ENCODE data around the gene PAQR6.

- TF ChIP-seq POLR2A (IDR thresholded peaks at IDR 0.05; ENCODE audit: low read depth, low read length) (no peak), POLR2AphosphoS5 (IDR thresholded peaks at IDR 0.05; ENCODE audit: low read depth, low read length) (no peak), TAF1 (IDR thresholded peaks at IDR 0.05; ENCODE audit: low read depth, low read length) (no peak), PAX5 (IDR thresholded peaks at IDR 0.05; ENCODE audit: insufficient read depth, low read length, severe bottlenecking) (no peak), SPI1 (IDR thresholded peaks at IDR 0.05; ENCODE audit: low read depth, low read length) (no peak), POU2F2 (IDR thresholded peaks at IDR 0.05; ENCODE audit: low read depth, low read length) (no peak)
Measured at GRCh38 chr1:156289857-156290256, 42.0 kb upstream of the PAQR6 start.
